Renal cortex interstitium (tissue), 11 donors: ENCODE results near the gene RPS15. TPM values are rescaled to one million over a fixed set of nuclear protein-coding genes. Genes with fewer than 3 reads are reported as not detected.
A peak's percentile ranks its signal among the peaks of the same experiment; 100 is the strongest.

Source experiments
- DNase-seq, 11 donors: peaks; one replicate each; pipeline ENCODE4 v3.0.0-alpha.2; 2013; ENCODE audit warnings: low read depth in 9 of 11, low spot score in 4 of 11; ENCODE audit errors: extremely low read depth in 1 of 11
- polyA plus RNA-seq, 3 donors: library from polyadenylated mRNA; unstranded; fragments of 120-200 nt; gene quantifications; one replicate each; pipeline ENCODE4 v1.2.1, GENCODE V29; 2013; ENCODE audit not compliant: insufficient read length in 3 of 3

Gene RPS15
- polyA plus RNA-seq, 3 donors, result 587 to 892 (median 766) TPM

- DNase-seq, result no peak
Measured at GRCh38 chr19:1453525-1454364, 15.5 kb downstream of the RPS15 start.

DNA sequence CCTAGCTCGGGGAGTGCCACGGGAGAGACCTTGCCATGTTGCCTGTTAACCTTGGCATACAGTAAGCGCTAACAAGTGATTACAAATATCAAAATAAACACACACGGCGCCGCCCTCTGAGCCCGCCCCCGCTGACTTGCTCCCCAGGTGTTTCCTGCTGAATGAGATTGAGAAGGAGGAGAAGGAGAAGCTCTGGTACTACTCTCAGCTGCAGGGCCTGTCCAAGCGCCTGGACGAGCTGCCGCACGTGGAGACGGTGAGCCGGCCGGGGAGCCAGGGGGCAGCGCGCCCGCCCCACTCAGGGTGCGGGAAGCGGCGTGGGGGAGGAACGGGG lies 16.8 kb downstream of the RPS15 start:
- no peak for DNase-seq

GRCh38 chr19:1455336-1456120 lies 17.3 kb downstream of the RPS15 start:
- no peak for DNase-seq

DNA sequence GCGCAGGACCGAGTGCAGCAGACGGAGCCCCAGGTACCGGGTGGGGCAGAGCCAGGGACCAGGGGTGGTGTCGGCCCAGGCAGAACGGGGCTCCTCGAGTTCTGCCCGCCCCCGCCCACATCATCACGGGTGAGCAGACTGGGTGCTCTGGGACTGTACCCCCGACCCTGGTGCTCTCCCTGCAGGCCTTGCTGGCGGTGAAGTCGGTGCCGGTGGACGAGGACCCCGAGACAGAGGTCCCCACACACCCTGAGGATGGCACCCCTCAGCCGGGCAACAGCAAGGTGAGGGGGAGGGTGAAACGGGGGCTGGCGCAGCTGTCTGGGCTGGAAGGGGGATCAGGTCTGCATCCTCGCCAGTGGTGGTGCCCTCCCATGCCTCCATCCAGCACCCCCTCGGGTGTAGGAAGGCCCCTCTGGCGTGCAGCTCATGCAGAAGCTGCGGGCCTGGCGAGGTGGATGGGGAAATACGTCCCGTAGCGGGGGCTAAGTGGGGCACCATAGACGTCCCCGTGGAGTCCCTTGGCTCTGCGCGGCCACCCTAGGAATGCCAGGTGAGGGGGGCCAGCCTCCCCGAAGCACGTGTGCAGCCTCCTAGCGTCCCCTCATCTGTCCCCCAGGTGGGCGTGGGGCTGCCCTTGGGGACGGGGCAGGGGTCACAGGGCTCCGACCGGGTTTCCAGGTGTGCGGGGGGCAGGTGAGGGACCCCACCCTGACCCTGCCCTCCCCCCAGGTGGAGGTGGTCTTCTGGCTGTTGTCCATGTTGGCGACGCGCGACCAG lies 18.1 kb downstream of the RPS15 start:
- DNase-seq, result no peak

GRCh38 chr19:1457031-1457739 lies 19.0 kb downstream of the RPS15 start:
- DNase-seq, result no peak

- no peak for DNase-seq
Measured at GRCh38 chr19:1457892-1458291, 19.7 kb downstream of the RPS15 start.

- DNase-seq, result no peak
Measured at GRCh38 chr19:1459479-1459878, 21.3 kb downstream of the RPS15 start.

DNA sequence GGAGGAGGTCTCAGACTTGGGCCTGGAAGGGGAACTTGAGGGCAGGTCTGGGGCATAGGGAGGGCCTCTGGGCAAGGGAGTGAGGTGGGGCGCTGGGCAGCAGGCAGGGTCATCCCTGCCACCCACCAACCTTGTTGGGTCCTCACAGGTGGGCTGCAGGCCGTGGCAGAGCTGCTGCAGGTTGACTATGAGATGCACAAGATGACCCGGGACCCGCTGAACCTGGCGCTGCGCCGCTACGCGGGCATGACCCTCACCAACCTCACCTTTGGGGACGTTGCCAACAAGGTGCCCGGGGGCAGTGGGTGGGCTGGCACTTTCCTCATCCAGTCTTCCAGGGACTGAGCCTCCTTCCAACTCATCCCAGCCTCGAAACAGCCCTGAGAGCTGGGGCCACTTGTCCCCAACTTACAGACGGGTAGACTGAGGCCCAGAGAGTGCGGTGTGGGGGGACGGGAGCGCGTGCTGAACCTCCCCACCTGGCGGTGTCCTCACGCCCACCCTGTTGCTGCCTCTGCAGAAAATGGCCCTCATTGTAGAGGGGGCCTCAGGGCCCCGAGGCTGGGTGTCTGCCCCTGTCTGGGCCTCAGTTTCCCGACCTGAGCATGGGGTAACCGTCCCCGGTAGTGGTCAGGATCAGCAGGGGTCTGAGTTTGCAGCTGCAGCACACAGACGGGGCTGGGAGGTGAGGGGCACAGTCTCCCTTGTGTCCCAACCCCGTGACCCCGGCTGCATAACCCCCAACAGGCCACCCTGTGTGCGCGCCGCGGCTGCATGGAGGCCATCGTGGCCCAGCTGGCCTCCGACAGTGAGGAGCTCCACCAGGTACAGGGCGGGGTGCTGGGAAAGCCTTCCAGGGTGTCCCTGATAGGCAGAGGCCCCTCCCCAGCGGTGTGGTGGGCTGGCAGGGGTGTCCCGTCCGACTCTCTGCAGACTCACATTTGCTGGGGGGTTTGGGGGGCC lies 22.1 kb downstream of the RPS15 start:
- DNase-seq, result no peak

DNA sequence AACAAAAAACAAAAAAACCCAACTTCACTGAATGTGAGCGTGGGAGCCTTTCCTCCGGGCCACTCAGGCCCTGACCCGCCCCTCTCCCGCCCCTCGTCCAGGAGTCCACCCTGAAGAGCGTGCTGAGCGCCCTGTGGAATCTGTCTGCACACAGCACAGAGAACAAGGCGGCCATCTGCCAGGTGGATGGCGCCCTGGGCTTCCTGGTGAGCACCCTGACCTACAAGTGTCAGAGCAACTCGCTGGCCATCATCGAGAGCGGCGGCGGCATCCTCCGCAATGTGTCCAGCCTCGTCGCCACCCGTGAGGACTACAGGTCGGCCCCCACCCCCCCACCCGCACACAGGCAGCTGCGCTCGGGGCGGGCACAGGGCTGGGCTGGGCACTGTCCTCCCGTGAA lies 23.7 kb downstream of the RPS15 start:
- no peak for DNase-seq

DNA sequence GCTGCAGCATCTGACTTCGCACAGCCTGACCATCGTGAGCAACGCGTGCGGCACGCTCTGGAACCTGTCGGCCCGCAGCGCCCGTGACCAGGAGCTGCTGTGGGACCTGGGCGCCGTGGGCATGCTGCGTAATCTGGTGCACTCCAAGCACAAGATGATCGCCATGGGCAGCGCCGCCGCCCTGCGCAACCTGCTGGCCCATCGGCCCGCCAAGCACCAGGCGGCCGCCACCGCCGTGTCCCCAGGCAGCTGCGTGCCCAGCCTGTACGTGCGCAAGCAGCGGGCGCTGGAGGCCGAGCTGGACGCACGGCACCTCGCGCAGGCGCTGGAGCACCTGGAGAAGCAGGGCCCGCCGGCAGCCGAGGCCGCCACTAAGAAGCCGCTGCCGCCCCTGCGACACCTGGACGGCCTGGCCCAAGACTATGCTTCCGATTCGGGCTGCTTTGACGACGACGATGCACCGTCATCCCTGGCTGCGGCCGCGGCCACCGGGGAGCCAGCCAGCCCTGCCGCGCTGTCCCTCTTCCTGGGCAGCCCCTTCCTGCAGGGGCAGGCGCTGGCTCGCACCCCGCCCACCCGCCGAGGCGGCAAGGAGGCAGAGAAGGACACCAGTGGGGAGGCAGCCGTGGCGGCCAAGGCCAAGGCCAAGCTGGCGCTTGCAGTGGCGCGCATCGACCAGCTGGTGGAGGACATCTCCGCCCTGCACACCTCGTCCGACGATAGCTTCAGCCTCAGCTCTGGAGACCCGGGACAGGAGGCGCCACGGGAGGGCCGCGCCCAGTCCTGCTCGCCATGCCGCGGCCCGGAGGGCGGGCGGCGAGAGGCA lies 27.2 kb downstream of the RPS15 start:
- peak in 1 of 11 donors; percentile 45 for DNase-seq

DNA sequence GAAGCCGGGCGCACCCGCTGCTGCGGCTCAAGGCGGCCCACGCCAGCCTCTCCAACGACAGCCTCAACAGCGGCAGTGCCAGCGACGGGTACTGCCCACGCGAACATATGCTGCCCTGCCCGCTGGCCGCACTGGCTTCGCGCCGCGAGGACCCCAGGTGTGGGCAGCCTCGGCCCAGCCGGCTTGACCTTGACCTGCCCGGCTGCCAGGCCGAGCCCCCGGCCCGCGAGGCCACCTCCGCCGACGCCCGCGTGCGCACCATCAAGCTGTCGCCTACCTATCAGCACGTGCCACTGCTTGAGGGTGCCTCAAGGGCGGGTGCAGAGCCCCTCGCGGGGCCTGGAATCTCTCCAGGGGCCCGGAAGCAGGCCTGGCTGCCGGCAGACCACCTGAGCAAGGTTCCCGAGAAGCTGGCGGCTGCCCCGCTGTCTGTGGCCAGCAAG lies 27.8 kb downstream of the RPS15 start:
- DNase-seq, result no peak

GRCh38 chr19:1466461-1467214 lies 28.4 kb downstream of the RPS15 start:
- DNase-seq, result no peak

GRCh38 chr19:1467215-1467489 lies 29.0 kb downstream of the RPS15 start:
- DNase-seq, result no peak

DNA sequence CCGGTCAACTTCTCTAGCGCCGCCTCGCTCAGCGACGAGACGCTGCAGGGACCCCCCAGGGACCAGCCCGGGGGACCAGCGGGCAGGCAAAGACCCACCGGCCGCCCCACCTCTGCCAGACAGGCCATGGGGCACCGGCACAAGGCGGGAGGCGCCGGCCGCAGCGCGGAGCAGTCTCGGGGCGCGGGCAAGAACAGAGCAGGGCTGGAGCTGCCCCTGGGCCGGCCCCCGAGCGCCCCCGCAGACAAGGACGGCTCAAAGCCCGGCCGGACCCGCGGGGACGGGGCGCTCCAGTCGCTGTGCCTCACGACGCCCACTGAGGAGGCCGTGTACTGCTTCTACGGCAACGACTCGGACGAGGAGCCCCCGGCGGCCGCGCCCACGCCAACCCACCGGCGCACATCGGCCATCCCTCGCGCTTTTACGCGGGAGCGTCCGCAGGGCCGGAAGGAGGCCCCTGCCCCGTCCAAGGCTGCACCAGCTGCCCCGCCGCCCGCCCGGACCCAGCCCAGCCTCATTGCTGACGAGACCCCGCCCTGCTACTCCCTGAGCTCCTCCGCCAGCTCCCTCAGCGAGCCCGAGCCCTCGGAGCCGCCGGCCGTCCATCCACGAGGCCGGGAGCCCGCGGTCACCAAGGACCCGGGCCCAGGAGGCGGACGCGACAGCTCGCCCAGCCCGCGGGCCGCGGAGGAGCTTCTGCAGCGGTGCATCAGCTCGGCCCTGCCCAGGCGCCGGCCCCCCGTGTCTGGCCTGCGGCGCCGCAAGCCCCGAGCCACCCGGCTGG lies 29.5 kb downstream of the RPS15 start:
- no peak for DNase-seq

- DNase-seq, result no peak
Measured at GRCh38 chr19:1468274-1468820, 30.2 kb downstream of the RPS15 start.

DNA sequence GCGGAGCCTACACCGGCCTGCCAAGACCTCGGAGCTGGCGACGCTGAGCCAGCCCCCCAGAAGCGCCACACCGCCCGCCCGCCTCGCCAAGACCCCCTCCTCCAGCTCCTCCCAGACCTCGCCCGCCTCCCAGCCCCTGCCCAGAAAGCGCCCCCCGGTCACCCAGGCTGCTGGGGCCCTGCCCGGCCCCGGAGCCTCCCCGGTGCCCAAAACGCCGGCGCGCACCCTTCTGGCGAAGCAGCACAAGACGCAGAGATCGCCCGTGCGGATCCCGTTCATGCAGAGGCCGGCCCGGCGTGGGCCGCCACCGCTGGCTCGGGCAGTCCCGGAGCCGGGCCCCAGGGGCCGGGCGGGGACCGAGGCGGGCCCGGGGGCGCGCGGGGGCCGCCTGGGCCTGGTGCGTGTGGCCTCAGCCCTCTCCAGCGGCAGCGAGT lies 30.6 kb downstream of the RPS15 start:
- no peak for DNase-seq
